ENCODE data around the gene ZNF665.
"Not testable (repeated sequence)": the region's sequence is repeated elsewhere in the genome, so short reads cannot be mapped to it uniquely, and the experiment has no call there.

The ZNF665 gene

DNA sequence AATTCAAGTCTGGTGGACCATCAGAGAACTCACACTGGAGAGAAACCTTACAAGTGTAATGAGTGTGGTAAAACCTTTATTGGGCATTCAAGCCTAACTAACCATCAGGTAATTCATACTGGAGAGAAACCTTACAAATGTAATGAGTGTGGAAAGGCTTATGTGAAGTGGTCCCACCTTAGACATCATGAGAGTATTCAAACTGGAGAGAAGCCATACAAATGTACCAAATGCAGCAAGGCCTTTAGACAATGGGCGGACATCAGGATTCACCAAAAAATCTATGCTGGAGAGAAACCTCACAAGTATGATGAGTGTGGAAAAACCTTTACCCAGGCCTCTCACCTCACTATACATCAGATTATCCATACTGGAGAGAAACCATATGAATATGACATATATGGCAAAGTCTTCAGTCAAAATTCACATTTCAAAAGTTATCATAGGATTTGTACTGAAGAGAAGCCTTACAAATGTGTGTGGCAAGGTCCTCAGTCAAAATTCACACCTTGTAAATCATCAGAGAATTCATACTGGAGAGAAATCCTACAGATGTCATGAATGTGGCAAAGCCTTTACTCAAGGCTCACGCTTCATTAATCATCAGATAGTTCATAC, 19.7 kb upstream of the ZNF665 start:
- Histone ChIP-seq H3K4me2 (ENCODE audit: low read length) (no peak overlapping the region), H3K9me2 (replicated peaks; ENCODE audit: control insufficient read depth, low read length) (no peaks in the 10 kb centered on the region), H3K27me3 (ENCODE audit: control insufficient read depth, low read length) (no peaks in the 10 kb centered on the region), H3K9me3 (ENCODE audit: control insufficient read depth, insufficient read depth, low read length) (peaks cover 45% of the 10 kb centered on the region), H3K79me2 (ENCODE audit: control insufficient read depth, low read length) (no peaks in the 10 kb centered on the region), H4K20me1 (ENCODE audit: control insufficient read depth, insufficient read depth, low read depth, low read length) (no peaks in the 10 kb centered on the region), H3K27ac (ENCODE audit: low read depth, low read length) (no peak overlapping the region), H3K4me1 (ENCODE audit: control insufficient read depth, low read length) (no peaks in the 10 kb centered on the region), H3K4me3 (ENCODE audit: low read length) (no peak overlapping the region), H3K36me3 (ENCODE audit: control insufficient read depth, low read length) (no peaks in the 10 kb centered on the region), H3F3A (ENCODE audit: control insufficient read depth, insufficient read depth) (no peaks in the 10 kb centered on the region)
- TF ChIP-seq, protein P1, sequence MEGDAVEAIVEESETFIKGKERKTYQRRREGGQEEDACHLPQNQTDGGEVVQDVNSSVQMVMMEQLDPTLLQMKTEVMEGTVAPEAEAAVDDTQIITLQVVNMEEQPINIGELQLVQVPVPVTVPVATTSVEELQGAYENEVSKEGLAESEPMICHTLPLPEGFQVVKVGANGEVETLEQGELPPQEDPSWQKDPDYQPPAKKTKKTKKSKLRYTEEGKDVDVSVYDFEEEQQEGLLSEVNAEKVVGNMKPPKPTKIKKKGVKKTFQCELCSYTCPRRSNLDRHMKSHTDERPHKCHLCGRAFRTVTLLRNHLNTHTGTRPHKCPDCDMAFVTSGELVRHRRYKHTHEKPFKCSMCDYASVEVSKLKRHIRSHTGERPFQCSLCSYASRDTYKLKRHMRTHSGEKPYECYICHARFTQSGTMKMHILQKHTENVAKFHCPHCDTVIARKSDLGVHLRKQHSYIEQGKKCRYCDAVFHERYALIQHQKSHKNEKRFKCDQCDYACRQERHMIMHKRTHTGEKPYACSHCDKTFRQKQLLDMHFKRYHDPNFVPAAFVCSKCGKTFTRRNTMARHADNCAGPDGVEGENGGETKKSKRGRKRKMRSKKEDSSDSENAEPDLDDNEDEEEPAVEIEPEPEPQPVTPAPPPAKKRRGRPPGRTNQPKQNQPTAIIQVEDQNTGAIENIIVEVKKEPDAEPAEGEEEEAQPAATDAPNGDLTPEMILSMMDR (IDR thresholded peaks at IDR 0.05; ENCODE audit: low read depth, low read length, poor library complexity, severe bottlenecking) = no peak
- no peak for TF ChIP-seq EZH2phosphoT487 (IDR thresholded peaks at IDR 0.05; ENCODE audit: borderline replicate concordance, low read length)

DNA sequence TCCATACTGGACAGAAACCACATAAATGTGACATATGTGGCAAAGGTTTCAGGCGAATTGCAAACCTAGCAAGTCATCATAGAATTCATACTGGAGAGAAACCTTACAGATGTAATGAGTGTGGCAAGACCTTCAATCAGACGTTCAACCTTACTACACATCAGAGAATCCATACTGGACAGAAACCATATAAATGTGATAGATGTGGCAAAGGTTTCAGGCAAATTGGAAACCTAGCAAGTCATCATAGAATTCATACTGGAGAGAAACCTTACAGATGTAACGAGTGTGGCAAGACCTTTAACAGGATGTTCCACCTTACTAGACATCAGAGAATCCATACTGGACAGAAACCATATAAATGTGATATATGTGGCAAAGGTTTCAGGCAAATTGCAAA, 18.4 kb upstream of the ZNF665 start:
- H3K4me2 ChIP-seq (ENCODE audit: low read length); H3K4me3 ChIP-seq (ENCODE audit: low read length); H3K4me1 ChIP-seq (ENCODE audit: control insufficient read depth, low read length); H3K79me2 ChIP-seq (ENCODE audit: control insufficient read depth, low read length); H3K36me3 ChIP-seq (ENCODE audit: control insufficient read depth, low read length); H4K20me1 ChIP-seq (ENCODE audit: control insufficient read depth, insufficient read depth, low read depth, low read length); H3F3A ChIP-seq (ENCODE audit: control insufficient read depth, insufficient read depth); H3K27me3 ChIP-seq (ENCODE audit: control insufficient read depth, low read length); H3K27ac ChIP-seq (ENCODE audit: low read depth, low read length); H3K9me2 ChIP-seq (replicated peaks; ENCODE audit: control insufficient read depth, low read length): not testable (repeated sequence)
- peaks cover 44% of the 10 kb centered on the region for H3K9me3 ChIP-seq (ENCODE audit: control insufficient read depth, insufficient read depth, low read length)

DNA sequence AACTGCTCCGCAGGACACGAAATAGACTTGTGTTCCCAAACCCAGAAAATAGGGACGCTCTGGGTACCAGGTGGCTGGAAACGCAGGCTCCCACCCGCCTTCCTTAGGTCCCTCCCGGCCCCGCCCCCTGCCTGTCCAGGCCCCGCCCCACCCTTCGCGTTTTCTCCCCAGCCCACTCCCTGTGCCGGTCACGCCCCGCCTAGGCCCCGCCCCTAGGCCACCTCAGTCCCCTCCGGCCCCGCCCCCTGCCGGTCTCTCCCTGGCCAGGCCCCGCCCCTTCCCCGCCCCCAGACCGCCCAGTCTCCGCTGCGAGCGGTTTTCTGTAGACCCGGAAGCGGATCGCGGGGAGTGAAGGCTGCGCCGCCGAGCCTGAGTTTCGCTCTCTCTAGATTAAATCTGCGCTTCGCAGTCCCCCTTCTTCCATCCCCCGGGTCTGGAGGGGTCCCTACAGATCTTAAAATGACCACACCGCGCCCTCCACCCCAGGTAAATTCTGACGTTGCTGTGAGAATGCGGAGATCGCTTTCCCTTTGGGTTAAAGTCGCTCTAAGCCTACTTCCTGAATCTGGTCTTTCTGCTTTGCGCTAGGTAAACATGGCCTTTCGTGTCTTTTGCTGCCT, 3.7 kb upstream of the ZNF665 start:
- peaks cover 33% of the 10 kb centered on the region for H3K9me3 ChIP-seq (ENCODE audit: control insufficient read depth, insufficient read depth, low read length)
- peak overlapping the region; percentile 62 for H3K27ac ChIP-seq (ENCODE audit: low read depth, low read length)
- H3K4me2 ChIP-seq (ENCODE audit: low read length) = peak overlapping the region; percentile 80
- no peak for TF ChIP-seq EZH2phosphoT487 (IDR thresholded peaks at IDR 0.05; ENCODE audit: borderline replicate concordance, low read length)
- TF ChIP-seq, protein P1 (IDR thresholded peaks at IDR 0.05; ENCODE audit: low read depth, low read length, poor library complexity, severe bottlenecking) = no peak
- H3K4me1 ChIP-seq (ENCODE audit: control insufficient read depth, low read length) = peaks cover 23% of the 10 kb centered on the region
- H4K20me1 ChIP-seq (ENCODE audit: control insufficient read depth, insufficient read depth, low read depth, low read length) = no peaks in the 10 kb centered on the region
- no peaks in the 10 kb centered on the region for H3K9me2 ChIP-seq (replicated peaks; ENCODE audit: control insufficient read depth, low read length)
- H3K27me3 ChIP-seq (ENCODE audit: control insufficient read depth, low read length) = no peaks in the 10 kb centered on the region
- H3K36me3 ChIP-seq (ENCODE audit: control insufficient read depth, low read length) = no peaks in the 10 kb centered on the region; the same call in 1 of the 2 replicates
- no peaks in the 10 kb centered on the region for H3F3A ChIP-seq (ENCODE audit: control insufficient read depth, insufficient read depth)
- peaks cover 3% of the 10 kb centered on the region; the same call in 1 of the 2 replicates for H3K79me2 ChIP-seq (ENCODE audit: control insufficient read depth, low read length)
- peak overlapping the region; percentile 95 for H3K4me3 ChIP-seq (ENCODE audit: low read length)

DNA sequence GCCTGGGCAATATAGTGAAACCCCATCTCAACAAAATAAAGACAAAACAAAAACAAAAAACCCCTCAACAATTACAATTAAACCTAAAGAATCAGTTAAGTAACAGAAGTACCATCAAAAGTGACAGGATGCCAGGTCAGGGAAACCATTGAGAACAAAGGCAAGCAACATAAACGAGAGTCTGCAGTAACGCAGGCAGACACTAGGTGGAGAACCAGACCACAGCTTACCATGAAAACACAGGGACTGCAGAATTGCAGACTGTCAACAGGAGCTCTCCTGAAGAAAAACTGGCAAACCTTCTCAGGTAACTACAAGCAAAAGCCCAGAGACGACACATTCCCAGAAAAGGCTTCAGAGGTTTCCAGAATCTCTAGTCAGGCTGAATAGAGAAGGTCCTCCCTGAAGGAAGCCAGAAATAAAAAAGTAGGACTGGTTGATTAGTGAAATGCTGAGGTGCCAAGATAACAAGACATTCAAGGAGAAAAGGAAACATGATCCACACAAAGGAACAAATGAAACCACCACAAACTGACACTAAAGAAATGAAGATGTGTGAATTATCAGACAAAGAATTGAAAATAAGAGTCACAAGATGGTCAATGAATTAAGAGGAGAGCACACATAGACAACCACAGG, 2.2 kb upstream of the ZNF665 start:
- Histone ChIP-seq H3K9me2 (replicated peaks; ENCODE audit: control insufficient read depth, low read length) (no peaks in the 10 kb centered on the region), H3K9me3 (ENCODE audit: control insufficient read depth, insufficient read depth, low read length) (peaks cover 34% of the 10 kb centered on the region), H3F3A (ENCODE audit: control insufficient read depth, insufficient read depth) (no peaks in the 10 kb centered on the region), H3K27me3 (ENCODE audit: control insufficient read depth, low read length) (no peaks in the 10 kb centered on the region), H3K4me3 (ENCODE audit: low read length) (no peak overlapping the region), H4K20me1 (ENCODE audit: control insufficient read depth, insufficient read depth, low read depth, low read length) (no peaks in the 10 kb centered on the region), H3K4me2 (ENCODE audit: low read length) (no peak overlapping the region), H3K36me3 (ENCODE audit: control insufficient read depth, low read length) (peaks cover 4% of the 10 kb centered on the region), H3K27ac (ENCODE audit: low read depth, low read length) (no peak overlapping the region), H3K4me1 (ENCODE audit: control insufficient read depth, low read length) (peaks cover 23% of the 10 kb centered on the region), H3K79me2 (ENCODE audit: control insufficient read depth, low read length) (peaks cover 3% of the 10 kb centered on the region; the same call in 1 of the 2 replicates)
- TF ChIP-seq EZH2phosphoT487 (IDR thresholded peaks at IDR 0.05; ENCODE audit: borderline replicate concordance, low read length) = no peak
- TF ChIP-seq, protein P1 (IDR thresholded peaks at IDR 0.05; ENCODE audit: low read depth, low read length, poor library complexity, severe bottlenecking) = peak; percentile 90
